Stimulated activated CD4-positive, alpha-beta T cell treated with anti-CD3 and anti-CD28 coated beads, Interleukin-2, amount 100 ng/mL, for 48 hours (primary cell): ENCODE measurements around the gene MACROD1.
"Not testable (repeated sequence)": the region's sequence is repeated elsewhere in the genome, so short reads cannot be mapped to it uniquely, and the experiment has no call there.

ENCODE experiments used
- DNase-seq, 2 donors: peaks; one replicate each; pipeline ENCODE4 v3.0.0-alpha.2; 2020

MACROD1 gene

DNA sequence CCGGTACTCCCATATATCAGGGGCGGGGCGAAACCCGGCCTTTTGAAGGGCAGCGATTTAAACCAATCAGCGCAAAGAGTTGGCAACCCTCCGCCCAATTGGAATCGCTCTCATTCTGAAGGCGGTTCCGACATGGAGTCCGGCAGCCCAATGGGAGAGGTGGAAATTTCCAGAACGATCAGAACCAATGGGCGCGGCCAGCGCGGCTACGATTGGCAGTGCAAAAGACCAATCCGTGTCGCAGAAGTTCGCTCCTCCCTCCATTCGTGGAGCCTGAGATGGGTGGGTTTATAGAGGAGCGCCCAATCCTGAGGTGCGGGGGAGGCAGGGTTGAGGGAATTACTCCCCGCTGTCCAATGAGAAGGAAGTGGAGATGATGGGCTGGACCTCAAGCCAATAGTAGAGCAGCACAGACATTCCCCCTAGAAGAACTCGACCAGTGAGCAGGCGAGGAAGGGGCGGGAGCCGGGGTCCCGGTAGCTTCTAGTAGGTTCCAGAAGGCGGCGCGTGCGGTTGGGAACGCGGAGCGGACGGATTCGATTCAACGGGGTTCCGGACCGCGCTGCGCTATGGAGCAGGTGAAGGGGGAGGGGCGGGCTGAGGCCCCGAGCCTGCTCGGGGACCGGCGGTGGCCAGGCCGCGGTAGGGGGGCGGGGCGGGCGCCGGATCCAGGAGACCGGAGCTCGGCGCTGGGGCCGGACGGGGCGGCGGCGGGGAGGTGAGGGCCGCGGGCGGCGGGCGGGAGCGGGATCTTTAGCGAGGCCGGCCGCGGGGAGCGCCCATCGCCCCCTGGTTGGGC, 20.0 kb upstream of the MACROD1 start, which contains the start of gene STIP1:
Gene STIP1 (plus strand): TSS at position 479 of the 799 bp plus-strand sequence. CDS start 91 bp downstream, at position 570.
- peak; percentile 97 to 98 for DNase-seq

- DNase-seq = peak; percentile 20 to 33
These were observed 19.3 kb upstream of the MACROD1 start for GRCh38 chr11:64185175-64185692.

- DNase-seq = no peak
These were observed 18.0 kb upstream of the MACROD1 start for GRCh38 chr11:64183890-64184289.

DNA sequence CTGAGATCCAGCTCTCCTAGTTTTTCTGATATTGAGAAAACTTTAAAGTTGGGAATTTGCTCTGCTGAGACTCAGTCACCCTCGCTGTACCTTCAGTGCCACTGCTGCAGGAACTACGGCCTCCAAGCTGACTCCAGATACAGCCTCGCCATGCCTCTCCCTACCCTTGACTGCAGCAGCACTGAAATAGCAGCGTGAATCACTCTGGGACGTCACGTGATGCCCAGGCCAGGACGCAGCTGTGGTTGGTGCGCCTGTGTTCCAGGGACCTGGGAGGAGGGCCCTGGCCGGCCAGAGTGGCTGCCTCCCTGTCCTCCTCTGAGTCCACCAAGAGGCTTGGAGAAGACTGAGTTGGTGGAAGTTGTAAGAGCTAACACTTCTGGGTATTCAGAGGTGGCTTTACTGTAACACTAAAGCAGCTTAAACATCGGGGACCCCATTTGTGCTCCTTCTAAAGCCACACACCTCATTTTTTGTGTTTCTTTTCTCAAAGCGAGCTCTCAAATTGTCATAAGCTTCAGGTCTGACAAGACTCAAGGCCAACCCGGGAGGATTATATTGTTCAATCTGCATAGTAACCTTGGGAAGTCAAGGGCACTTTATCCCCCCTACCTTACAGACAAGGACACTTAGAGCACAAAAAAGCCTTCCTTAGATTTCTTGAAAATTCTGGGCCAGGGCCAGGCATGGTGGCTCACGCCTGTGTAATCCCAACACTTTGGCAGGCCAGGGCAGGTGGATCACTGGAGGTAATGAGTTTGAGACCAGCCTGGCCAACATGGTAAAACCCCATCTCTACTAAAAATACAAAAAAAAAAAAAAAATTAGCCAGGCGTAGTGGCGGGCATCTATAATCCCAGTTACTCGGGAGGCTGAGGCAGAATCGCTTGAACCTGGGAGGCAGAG, 15.8 kb upstream of the MACROD1 start:
- peak in 1 of 2 donors; percentile 47 for DNase-seq

DNA sequence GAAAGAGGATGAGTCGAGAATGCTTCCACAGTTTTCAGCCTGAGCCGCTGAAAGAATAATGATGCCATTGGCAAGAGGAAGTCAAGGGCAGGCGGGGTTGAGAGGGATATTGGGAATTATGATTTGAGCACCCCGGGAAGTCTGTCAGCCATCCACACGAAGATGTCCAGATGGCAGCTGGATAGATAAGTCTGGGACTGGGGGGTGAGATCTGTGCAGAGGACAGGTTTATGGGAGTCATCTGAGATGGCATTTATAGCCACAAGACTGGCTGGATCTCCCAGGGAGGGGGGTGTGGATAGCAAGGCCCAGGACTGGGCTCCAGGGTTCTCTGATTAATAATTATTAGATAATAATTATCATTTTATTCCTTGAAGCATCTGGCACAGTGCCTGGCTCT, 15.0 kb upstream of the MACROD1 start:
- no peak for DNase-seq

GRCh38 chr11:64178951-64179639, 13.2 kb upstream of the MACROD1 start:
- no peak for DNase-seq

DNA sequence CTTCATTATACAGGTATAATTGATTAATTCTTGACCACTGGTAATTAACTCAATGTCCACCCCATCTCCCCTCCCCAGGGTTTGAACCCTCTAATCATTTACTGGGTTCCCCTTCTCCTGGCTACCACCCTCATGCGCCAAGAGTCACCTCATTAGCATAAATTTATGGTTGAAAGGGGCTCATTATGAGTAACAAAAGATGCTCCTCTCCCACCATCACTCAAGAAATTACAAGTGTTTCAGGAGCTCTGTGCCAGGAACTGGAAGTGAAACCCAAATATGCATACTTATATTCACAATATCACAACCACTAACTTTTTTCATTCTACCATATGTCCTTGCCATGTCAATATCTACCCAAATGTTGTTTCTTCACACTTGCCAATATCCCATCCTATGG, 12.3 kb upstream of the MACROD1 start:
- no peak for DNase-seq

GRCh38 chr11:64176751-64177150, 10.8 kb upstream of the MACROD1 start:
- no peak for DNase-seq

DNA sequence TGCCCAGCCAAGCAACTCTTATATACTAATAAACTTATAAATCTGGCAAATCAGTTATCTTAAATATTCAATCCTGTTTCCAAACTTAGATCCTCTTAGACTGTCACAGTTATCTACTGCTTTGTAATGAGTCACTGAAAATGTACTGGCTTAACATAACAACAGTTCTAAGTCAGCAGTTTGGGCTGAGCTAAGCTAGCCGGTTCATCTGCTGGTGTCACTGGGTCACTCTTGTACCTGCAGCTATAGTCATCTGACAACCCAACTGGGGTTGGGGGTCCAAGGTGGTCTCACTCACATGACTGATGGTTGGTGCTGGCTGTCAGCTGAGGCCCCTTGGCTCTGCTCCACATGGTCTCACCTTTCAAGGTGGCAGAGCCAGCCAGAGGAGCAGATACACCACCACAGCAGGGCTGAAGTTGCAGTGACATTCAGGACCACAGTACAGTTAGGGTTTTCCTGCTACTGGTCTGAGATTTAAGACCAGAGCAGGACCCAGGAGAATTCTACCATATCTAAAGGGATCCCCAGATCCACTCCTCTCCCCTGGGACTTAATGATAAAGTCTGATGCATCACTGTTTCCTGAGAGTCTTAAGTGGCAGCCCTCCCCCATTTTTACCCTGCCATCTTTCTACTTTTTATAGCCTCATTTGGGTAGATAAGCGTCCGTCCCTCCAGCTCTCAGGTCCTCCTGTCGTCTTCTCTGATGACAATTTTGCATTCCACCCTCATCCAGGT, 7.9 kb upstream of the MACROD1 start:
- DNase-seq = no peak

GRCh38 chr11:64170419-64170818, 4.5 kb upstream of the MACROD1 start:
- no peak for DNase-seq

GRCh38 chr11:64165481-64165841, 452 bp downstream of the MACROD1 start:
- DNase-seq = no peak

- no peak for DNase-seq
These were observed 1.3 kb downstream of the MACROD1 start for GRCh38 chr11:64164392-64165312.

- DNase-seq = no peak
These were observed 2.0 kb downstream of the MACROD1 start for GRCh38 chr11:64163951-64164350.

DNA sequence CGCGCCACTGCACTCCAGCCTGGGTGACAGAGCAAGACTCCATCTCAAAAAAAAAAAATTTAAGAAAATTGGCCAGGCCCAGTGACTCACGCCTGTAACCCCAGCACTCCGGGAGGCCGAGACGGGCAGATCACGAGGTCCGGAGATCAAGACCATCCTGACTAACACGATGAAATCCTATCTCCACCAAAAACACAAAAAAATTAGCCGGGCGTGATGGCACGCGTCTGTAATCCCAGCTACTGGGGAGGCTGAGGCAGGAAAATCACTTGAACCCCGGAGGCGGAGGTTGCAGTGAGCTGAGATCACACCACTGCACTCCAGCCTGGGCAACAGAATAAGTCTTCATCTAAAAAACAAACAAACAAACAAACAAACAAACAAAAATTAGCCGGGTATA, 3.1 kb downstream of the MACROD1 start:
- not testable (repeated sequence) for DNase-seq

DNA sequence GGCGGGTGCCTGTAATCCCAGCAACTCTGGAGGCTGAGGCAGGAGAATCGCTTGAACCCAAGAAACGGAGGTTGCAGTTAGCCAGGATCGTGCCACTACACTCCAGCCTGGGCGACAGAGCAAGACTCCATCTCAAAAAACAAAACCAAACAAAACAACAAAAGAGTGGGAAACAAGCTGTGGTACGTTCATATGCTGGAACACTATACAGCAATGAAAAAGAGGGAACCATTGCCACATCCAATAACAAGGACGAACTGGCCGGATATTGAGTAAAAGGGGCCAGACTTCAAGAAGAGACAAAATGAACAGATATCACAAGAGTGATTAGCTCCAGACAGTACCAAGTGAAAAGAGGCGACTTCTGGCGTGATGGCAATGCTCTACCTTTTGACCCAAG, 4.9 kb downstream of the MACROD1 start:
- DNase-seq = no peak

- no peak for DNase-seq
These were observed 8.1 kb downstream of the MACROD1 start for GRCh38 chr11:64157631-64158394.

DNA sequence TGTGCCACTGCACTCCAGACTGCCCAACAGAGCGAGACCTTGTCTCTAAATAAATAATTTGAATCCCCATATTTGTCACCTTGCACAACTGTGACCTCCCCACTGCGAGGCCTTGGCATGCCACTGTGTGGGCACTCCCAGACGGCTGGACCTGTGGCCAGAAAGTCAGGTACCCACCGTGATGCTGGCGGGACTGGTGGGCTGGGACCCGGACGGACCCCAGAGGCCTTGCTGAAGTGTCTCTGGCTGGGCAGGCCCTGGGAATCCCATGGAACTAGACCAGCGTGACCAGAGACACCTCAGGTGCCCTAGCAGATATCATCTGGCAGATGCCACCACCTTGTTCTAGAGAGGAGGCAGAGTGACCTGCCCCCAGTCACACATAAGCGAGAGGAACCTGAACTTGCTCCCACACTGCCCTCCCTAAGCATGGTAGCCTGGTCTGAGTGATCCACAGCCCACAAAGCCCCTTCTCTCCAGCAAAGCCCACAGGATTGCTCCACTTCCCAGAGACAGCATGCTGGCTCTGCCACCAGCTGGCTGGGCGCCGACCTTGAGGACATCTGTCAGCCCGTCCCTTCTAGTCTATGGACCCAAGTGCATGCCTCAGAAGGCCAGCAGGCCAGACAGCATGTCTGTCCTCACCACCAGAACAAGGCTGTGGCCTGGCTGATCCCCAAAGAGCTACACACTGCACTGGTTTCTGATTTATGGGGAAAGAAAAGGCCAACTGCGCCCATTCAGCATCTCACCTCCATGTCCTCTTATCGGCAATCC, 9.5 kb downstream of the MACROD1 start:
- no peak for DNase-seq

GRCh38 chr11:64153812-64154211, 12.1 kb downstream of the MACROD1 start:
- DNase-seq = no peak
